ENCODE measurements around the gene CPSF4.
"Not testable (repeated sequence)": the region's sequence is repeated elsewhere in the genome, so short reads cannot be mapped to it uniquely, and the experiment has no call there.

CPSF4 gene

GRCh38 chr7:99408379-99409191 is 30.2 kb upstream of the CPSF4 start, which contains the start of the genes BUD31 and PDAP1:
TSS of gene BUD31 (plus strand) at chr7:99408969. CDS start at chr7:99411093, 2,124 bp downstream.
TSS of gene PDAP1 (minus strand) at chr7:99408597. CDS start at chr7:99408548, 49 bp downstream.
- peak; percentile 93 for DNase-seq

GRCh38 chr7:99409192-99409572 is 29.6 kb upstream of the CPSF4 start:
- DNase-seq: no peak

- DNase-seq: no peak
These were observed 28.9 kb upstream of the CPSF4 start for GRCh38 chr7:99409806-99410205.

GRCh38 chr7:99410635-99411034 is 28.1 kb upstream of the CPSF4 start:
- DNase-seq: no peak

- DNase-seq: not testable (repeated sequence)
These were observed 23.1 kb upstream of the CPSF4 start for GRCh38 chr7:99415513-99416127.

- DNase-seq: no peak
These were observed 20.5 kb upstream of the CPSF4 start for GRCh38 chr7:99418260-99418659.

GRCh38 chr7:99419323-99420021 is 19.3 kb upstream of the CPSF4 start:
- DNase-seq: no peak

GRCh38 chr7:99420213-99420612 is 18.5 kb upstream of the CPSF4 start:
- DNase-seq: no peak

- DNase-seq: no peak
These were observed 17.8 kb upstream of the CPSF4 start for GRCh38 chr7:99420986-99421385.

GRCh38 chr7:99422186-99422585 is 16.6 kb upstream of the CPSF4 start:
- no peak for DNase-seq

GRCh38 chr7:99422625-99423024 is 16.1 kb upstream of the CPSF4 start:
- DNase-seq: peak; percentile 39

- DNase-seq: no peak
These were observed 13.6 kb upstream of the CPSF4 start for GRCh38 chr7:99424932-99425730.

- no peak for DNase-seq
These were observed 9.7 kb upstream of the CPSF4 start for GRCh38 chr7:99428972-99429566.

- no peak for DNase-seq
These were observed 9.0 kb upstream of the CPSF4 start for GRCh38 chr7:99429756-99430155.

- DNase-seq: not testable (repeated sequence)
These were observed 6.8 kb upstream of the CPSF4 start for GRCh38 chr7:99431756-99432540.

- no peak for DNase-seq
These were observed 5.6 kb upstream of the CPSF4 start for GRCh38 chr7:99433158-99433557.

GRCh38 chr7:99437946-99438572 is 684 bp upstream of the CPSF4 start:
- DNase-seq: no peak

GRCh38 chr7:99440195-99440594 is 1.5 kb downstream of the CPSF4 start:
- DNase-seq: no peak

- no peak for DNase-seq
These were observed 7.4 kb downstream of the CPSF4 start for GRCh38 chr7:99446096-99446495.

GRCh38 chr7:99447943-99448342 is 9.2 kb downstream of the CPSF4 start:
- no peak for DNase-seq

GRCh38 chr7:99448855-99449254 is 10.1 kb downstream of the CPSF4 start:
- DNase-seq: no peak

Data from NCI-H2081 treated with DMSO at 0.1 percent for 48 hours (cell line).